ENCODE results near the gene OR1J4. TPM values are rescaled to one million over a fixed set of nuclear protein-coding genes. Genes with fewer than 3 reads are reported as not detected.
"Not testable (repeated sequence)": the region's sequence is repeated elsewhere in the genome, so short reads cannot be mapped to it uniquely, and the experiment has no call there.

OR1J4 gene
- polyA plus RNA-seq, 1 experiment, result 0.11 TPM

DNA sequence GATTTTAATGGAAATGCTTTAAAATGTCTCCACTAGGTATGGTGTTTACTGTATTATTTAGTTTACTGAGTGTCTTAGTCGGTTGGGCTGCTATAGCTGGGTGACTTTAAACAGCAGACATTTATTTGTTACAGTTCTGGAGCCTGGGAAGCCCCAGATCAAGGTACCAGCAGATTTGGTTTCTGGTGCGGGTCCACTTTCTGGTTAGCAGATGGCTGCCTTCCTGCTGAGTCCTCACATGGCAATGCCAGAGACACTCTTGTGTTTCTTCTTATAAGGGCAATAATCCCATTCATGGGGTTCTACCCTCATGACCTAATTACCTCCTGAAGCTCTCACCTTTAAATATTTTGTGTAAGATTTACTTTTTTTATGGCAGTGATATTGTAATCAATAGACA, 715 bp upstream of the OR1J4 start:
- TF ChIP-seq, protein P1, sequence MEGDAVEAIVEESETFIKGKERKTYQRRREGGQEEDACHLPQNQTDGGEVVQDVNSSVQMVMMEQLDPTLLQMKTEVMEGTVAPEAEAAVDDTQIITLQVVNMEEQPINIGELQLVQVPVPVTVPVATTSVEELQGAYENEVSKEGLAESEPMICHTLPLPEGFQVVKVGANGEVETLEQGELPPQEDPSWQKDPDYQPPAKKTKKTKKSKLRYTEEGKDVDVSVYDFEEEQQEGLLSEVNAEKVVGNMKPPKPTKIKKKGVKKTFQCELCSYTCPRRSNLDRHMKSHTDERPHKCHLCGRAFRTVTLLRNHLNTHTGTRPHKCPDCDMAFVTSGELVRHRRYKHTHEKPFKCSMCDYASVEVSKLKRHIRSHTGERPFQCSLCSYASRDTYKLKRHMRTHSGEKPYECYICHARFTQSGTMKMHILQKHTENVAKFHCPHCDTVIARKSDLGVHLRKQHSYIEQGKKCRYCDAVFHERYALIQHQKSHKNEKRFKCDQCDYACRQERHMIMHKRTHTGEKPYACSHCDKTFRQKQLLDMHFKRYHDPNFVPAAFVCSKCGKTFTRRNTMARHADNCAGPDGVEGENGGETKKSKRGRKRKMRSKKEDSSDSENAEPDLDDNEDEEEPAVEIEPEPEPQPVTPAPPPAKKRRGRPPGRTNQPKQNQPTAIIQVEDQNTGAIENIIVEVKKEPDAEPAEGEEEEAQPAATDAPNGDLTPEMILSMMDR (IDR thresholded peaks at IDR 0.05; ENCODE audit: low read depth, low read length), result no peak
- no peak overlapping the region for H3K27ac ChIP-seq (ENCODE audit: low read depth, low read length)
- H3K4me3 ChIP-seq (ENCODE audit: low read depth, low read length), result no peak overlapping the region
- H3K27me3 ChIP-seq (ENCODE audit: control insufficient read depth, insufficient read depth, low read length), result no peaks in the 10 kb centered on the region
- CTCF ChIA-PET, result interaction anchor here (1.1 kb wide), 1 partner anchor 19 kb away, joined by 6 read pairs; no protein-coding TSS in a partner anchor
- no peaks in the 10 kb centered on the region for H3K9me3 ChIP-seq (ENCODE audit: control insufficient read depth, insufficient read depth, low read length)
- no peak for DNase-seq (ENCODE audit: low read depth, low spot score)
- POLR2A ChIA-PET, result no interaction called here

DNA sequence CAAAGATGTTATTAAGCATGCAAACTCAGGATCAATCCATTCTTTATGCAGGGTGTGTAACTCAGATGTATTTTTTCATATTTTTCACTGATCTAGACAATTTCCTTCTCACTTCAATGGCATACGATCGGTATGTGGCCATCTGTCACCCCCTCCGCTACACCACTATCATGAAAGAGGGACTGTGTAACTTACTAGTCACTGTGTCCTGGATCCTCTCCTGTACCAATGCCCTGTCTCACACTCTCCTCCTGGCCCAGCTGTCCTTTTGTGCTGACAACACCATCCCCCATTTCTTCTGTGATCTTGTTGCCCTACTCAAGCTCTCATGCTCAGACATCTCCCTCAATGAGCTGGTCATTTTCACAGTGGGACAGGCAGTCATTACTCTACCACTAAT, 435 bp downstream of the OR1J4 start:
- TF ChIP-seq, protein P1 (IDR thresholded peaks at IDR 0.05; ENCODE audit: low read depth, low read length), result no peak
- ChIA-PET POLR2A (no interaction called here), CTCF (no interaction called here)
- H3K27me3 ChIP-seq (ENCODE audit: control insufficient read depth, insufficient read depth, low read length), result no peaks in the 10 kb centered on the region
- H3K4me3 ChIP-seq (ENCODE audit: low read depth, low read length), result no peak overlapping the region
- no peak overlapping the region for H3K27ac ChIP-seq (ENCODE audit: low read depth, low read length)
- no peak for DNase-seq (ENCODE audit: low read depth, low spot score)
- no peaks in the 10 kb centered on the region for H3K9me3 ChIP-seq (ENCODE audit: control insufficient read depth, insufficient read depth, low read length)

DNA sequence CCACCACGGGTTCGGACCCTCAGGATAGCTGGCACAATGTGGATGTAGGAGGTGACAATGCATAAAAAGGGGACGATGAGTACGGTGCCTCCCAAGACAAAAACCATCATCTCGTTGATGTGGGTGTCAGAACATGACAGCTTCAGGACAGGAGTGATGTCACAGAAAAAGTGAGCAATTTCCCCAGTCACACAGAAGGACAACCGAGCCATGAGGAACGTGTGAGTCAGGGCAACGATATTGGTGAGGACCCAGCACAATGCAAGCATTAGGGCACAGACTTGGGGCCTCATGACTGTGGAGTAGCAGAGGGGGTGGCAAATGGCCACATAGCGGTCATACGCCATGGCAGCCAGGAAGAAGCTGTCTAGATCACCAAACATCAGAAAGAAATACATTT, 7.7 kb downstream of the OR1J4 start:
- POLR2A ChIA-PET, result no interaction called here
- Histone ChIP-seq H3K27me3 (ENCODE audit: control insufficient read depth, insufficient read depth, low read length) (no peaks in the 10 kb centered on the region), H3K9me3 (ENCODE audit: control insufficient read depth, insufficient read depth, low read length) (no peaks in the 10 kb centered on the region), H3K4me3 (ENCODE audit: low read depth, low read length) (no peak overlapping the region), H3K27ac (ENCODE audit: low read depth, low read length) (no peak overlapping the region)
- DNase-seq (ENCODE audit: low read depth, low spot score), result no peak
- TF ChIP-seq, protein P1 (IDR thresholded peaks at IDR 0.05; ENCODE audit: low read depth, low read length), result no peak
- CTCF ChIA-PET, result no interaction called here

DNA sequence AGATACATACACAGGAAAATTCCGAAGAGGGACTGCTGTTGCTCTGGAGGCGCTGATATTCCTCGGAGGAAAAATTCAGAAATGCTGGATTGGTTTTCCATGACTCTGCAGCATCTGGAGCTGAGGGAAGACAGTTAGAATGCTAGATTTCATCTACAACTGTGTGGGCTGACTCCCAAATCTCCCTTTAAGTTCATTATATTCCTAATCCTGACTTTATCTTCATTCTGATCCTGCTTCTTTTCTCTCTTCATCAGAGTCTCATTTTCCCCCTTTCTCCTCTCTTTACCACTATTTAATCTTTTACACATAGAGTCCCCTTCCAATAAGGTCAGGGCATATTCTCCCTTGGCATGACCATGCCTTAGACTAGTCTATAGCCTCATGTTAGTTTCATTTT, 8.3 kb downstream of the OR1J4 start, which contains the start of gene OR1N1:
Gene OR1N1, minus strand, starts transcription at position 101 of the 400 bp plus-strand sequence. Its CDS starts 0 bp downstream, at position 101.
- no peaks in the 10 kb centered on the region for H3K9me3 ChIP-seq (ENCODE audit: control insufficient read depth, insufficient read depth, low read length)
- no peak within 1 kb of the TSS for H3K27ac ChIP-seq (ENCODE audit: low read depth, low read length)
- POLR2A ChIA-PET, result no interaction called here
- H3K27me3 ChIP-seq (ENCODE audit: control insufficient read depth, insufficient read depth, low read length), result no peaks in the 10 kb centered on the region
- TF ChIP-seq, protein P1 (IDR thresholded peaks at IDR 0.05; ENCODE audit: low read depth, low read length), result no peak
- no peak within 1 kb of the TSS for H3K4me3 ChIP-seq (ENCODE audit: low read depth, low read length)
- CTCF ChIA-PET, result no interaction called here
- DNase-seq (ENCODE audit: low read depth, low spot score), result no peak

DNA sequence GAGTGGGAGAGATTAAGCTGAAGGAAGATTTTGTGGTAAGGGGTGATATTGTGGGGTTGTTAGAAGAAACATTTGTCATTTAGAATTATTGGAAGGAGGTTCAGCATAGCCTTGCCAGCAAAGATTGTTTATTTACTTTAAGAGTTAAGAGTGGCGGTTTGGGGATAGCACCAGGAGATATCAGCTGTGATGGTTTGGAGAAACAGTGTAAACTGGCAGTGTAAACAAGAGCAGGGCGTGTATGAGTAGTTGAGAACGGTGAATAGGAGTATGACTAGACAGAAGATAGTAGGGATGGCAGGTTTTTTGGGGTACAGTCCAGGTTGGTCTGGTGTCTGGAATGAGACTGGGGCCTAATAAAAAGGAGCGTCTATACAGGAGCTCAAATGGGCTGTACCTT, 12.2 kb downstream of the OR1J4 start:
- H3K27ac ChIP-seq (ENCODE audit: low read depth, low read length); POLR2A ChIA-PET; DNase-seq (ENCODE audit: low read depth, low spot score); CTCF ChIA-PET; H3K27me3 ChIP-seq (ENCODE audit: control insufficient read depth, insufficient read depth, low read length); H3K9me3 ChIP-seq (ENCODE audit: control insufficient read depth, insufficient read depth, low read length); H3K4me3 ChIP-seq (ENCODE audit: low read depth, low read length): not testable (repeated sequence)

DNA sequence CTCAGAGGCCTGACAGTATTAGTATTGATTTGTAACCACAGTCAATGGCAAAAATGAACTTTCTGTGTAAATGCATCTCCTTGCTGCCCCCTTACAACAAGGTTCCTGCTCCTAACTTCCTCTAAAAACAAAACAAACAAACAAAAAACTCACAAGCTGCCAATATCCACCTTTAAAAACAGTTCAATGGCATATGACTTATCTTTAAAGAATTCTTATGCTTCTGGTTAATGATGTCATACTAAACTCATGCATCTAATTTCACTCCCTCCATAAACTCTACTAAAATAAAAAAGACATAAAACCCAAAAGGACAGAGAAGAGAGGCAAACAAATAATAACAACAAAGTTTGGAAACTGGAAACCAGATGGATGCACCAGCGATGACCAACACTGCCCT, 17.2 kb downstream of the OR1J4 start:
- ChIA-PET CTCF (interaction anchor here (0.6 kb wide), 1 partner anchor 37 kb away, joined by 3 read pairs; no protein-coding TSS in a partner anchor), POLR2A (no interaction called here)
- Histone ChIP-seq H3K4me3 (ENCODE audit: low read depth, low read length) (no peak overlapping the region), H3K27me3 (ENCODE audit: control insufficient read depth, insufficient read depth, low read length) (no peaks in the 10 kb centered on the region), H3K27ac (ENCODE audit: low read depth, low read length) (no peak overlapping the region), H3K9me3 (ENCODE audit: control insufficient read depth, insufficient read depth, low read length) (no peaks in the 10 kb centered on the region)
- no peak for DNase-seq (ENCODE audit: low read depth, low spot score)
- TF ChIP-seq, protein P1 (IDR thresholded peaks at IDR 0.05; ENCODE audit: low read depth, low read length), result no peak

DNA sequence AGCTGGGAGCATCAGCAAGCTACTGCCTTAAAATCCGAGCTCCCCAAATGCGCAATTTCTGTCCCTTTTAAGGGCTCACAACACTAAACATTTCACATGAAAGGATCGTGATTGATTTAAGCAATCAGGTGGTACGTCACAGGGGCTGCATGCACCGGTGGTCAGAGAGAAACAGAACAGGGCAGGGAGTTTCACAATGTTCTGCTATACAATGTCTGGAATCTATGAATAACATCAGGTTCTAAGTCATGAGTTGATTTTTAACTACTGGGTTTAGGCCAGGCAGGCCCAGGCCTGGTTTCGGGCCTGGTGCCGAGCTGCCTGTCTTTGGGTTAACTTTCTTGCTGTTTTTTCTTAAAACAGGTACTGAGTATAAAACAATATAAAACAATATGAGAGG, 18.1 kb downstream of the OR1J4 start:
- POLR2A ChIA-PET; H3K27me3 ChIP-seq (ENCODE audit: control insufficient read depth, insufficient read depth, low read length); H3K9me3 ChIP-seq (ENCODE audit: control insufficient read depth, insufficient read depth, low read length); H3K27ac ChIP-seq (ENCODE audit: low read depth, low read length); CTCF ChIA-PET; DNase-seq (ENCODE audit: low read depth, low spot score); H3K4me3 ChIP-seq (ENCODE audit: low read depth, low read length): not testable (repeated sequence)
